ENCODE measurements around the gene CHD5.

Gene CHD5

GRCh38 chr1:6130596-6130995, 49.5 kb downstream of the CHD5 start:
- Histone ChIP-seq H3K4me3 (no peak overlapping the region), H3K36me3 (no peaks in the 10 kb centered on the region), H3K9me3 (peaks cover 0 to 7% (median 3%) of the 10 kb centered on the region in 3 donors), H3K27ac (no peak overlapping the region), H3K27me3 (peaks cover 0 to 39% of the 10 kb centered on the region in 2 donors), H3K4me1 (peaks cover 0 to 10% (median 5%) of the 10 kb centered on the region in 4 donors)
- intact Hi-C loops (cut with DNase I; ENCODE audit: low total_unique reads) = no loop called here
- no peak for TF ChIP-seq CTCF (IDR thresholded peaks at IDR 0.05)
- DNase-seq = no peak

DNA sequence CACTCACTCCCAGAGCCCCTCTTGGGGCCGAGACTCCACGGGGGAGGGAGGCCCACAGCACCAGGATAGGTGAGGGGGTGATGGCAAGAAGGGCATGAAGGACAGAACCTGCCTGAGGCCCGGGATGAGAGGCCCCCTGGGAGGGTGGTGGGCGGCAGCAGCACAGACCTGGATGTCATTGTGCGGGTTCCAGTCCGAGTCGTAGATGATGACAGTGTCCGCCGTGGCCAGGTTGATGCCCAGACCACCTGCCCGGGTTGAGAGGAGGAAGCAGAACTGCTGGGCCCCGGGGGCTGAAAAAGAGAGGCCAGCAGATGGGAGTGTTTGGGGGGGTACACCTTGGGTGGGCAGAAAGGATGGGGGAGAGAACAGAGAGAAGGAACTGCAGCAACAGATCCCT, 50.1 kb downstream of the CHD5 start:
- intact Hi-C loops (cut with DNase I; ENCODE audit: low total_unique reads) = no loop called here
- H3K27me3 ChIP-seq = peaks cover 0 to 39% of the 10 kb centered on the region in 2 donors
- H3K4me1 ChIP-seq = peaks cover 0 to 10% (median 5%) of the 10 kb centered on the region in 4 donors

DNA sequence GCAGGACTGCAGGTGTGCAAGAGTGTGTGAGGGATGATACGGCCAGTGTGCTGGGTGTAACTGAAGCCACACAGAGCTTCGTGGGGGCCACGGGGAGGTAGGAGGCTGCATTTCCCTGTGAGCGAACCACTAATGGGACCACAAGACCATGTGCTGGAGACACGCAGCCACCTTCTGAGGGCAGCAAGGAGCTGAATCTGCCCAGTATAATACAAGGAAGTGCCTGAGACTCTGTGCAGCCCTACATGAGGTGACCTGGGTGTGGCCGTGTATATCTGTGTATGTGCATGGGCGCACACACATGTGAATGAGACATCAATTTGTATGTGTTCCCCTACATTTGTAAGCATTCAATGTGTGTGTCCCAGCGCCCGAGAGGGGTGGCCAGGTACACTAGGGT, 50.8 kb downstream of the CHD5 start:
- H3K27me3 ChIP-seq = peaks cover 0 to 39% of the 10 kb centered on the region in 2 donors
- H3K4me3 ChIP-seq = no peak overlapping the region
- no peak for DNase-seq
- peaks cover 0 to 7% (median 3%) of the 10 kb centered on the region in 3 donors for H3K9me3 ChIP-seq
- H3K27ac ChIP-seq = no peak overlapping the region
- no peaks in the 10 kb centered on the region for H3K36me3 ChIP-seq
- no peak for TF ChIP-seq CTCF (IDR thresholded peaks at IDR 0.05)
- peaks cover 0 to 10% (median 5%) of the 10 kb centered on the region in 4 donors for H3K4me1 ChIP-seq
- intact Hi-C loops (cut with DNase I; ENCODE audit: low total_unique reads) = no loop called here

More for the DNA sequence above, 50.1 kb downstream of the CHD5 start:
- H3K36me3 ChIP-seq = no peaks in the 10 kb centered on the region
- DNase-seq = no peak
- peaks cover 0 to 7% (median 3%) of the 10 kb centered on the region in 3 donors for H3K9me3 ChIP-seq
- TF ChIP-seq CTCF (IDR thresholded peaks at IDR 0.05) = no peak
- H3K4me3 ChIP-seq = no peak overlapping the region
- H3K27ac ChIP-seq = no peak overlapping the region

GRCh38 chr1:6128276-6129081, 51.6 kb downstream of the CHD5 start:
- H3K27ac ChIP-seq = no peak overlapping the region
- H3K36me3 ChIP-seq = no peaks in the 10 kb centered on the region
- TF ChIP-seq CTCF (IDR thresholded peaks at IDR 0.05) = no peak
- no peak for DNase-seq
- H3K27me3 ChIP-seq = peaks cover 0 to 38% of the 10 kb centered on the region in 2 donors
- peaks cover 0 to 7% (median 3%) of the 10 kb centered on the region in 3 donors for H3K9me3 ChIP-seq
- intact Hi-C loops (cut with DNase I; ENCODE audit: low total_unique reads) = no loop called here
- H3K4me1 ChIP-seq = peaks cover 0 to 10% (median 5%) of the 10 kb centered on the region in 4 donors
- no peak overlapping the region for H3K4me3 ChIP-seq

GRCh38 chr1:6127587-6128163, 52.4 kb downstream of the CHD5 start:
- H3K4me3 ChIP-seq = no peak overlapping the region
- intact Hi-C loops (cut with DNase I; ENCODE audit: low total_unique reads) = no loop called here
- H3K9me3 ChIP-seq = peaks cover 0 to 7% (median 3%) of the 10 kb centered on the region in 3 donors
- peaks cover 0 to 10% (median 5%) of the 10 kb centered on the region in 4 donors for H3K4me1 ChIP-seq
- no peak for TF ChIP-seq CTCF (IDR thresholded peaks at IDR 0.05)
- H3K36me3 ChIP-seq = no peaks in the 10 kb centered on the region
- DNase-seq = peak in 1 of 2 donors; percentile 41
- H3K27ac ChIP-seq = no peak overlapping the region
- H3K27me3 ChIP-seq = peaks cover 0 to 35% of the 10 kb centered on the region in 2 donors

All from tibial artery (tissue), 4 donors.